ENCODE results near the gene TSPAN14.

DNA sequence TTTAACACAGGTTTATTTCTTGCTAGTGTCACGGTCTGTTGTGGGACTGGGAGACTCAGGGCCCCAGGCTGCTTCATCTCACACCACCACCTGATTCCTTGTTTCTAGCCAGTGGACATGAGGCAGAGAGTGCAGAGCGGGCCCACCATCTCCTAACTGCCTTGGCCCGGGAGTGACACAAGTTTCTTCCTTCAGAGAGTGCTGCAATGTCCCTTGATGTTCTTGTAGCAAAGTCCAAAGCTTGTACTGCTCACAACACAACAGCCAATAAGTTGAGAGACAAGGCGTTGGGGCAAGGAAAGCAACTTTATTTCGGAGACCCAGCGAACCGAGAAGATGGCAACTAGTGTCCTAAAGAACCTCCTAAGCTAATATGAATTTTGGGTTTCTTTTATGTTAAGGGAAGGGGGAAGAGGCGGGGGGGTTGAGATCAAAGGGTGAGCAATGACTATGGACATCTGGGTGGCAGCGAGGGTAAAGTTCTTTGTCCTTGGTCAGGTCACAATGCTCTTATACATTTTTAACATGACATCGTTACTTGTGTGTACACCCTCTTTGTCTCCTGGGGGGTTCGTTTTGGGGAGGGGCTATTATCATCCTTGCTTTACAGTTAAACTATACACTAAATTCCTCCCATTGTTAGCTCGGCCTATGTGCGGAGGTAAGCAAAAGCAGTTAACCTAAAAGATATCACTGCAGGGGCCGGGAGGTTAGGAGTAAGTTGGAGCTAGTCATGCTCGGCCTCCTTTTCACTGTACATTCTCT lies 115.2 kb downstream of the TSPAN14 start:
- TF ChIP-seq, protein P1, sequence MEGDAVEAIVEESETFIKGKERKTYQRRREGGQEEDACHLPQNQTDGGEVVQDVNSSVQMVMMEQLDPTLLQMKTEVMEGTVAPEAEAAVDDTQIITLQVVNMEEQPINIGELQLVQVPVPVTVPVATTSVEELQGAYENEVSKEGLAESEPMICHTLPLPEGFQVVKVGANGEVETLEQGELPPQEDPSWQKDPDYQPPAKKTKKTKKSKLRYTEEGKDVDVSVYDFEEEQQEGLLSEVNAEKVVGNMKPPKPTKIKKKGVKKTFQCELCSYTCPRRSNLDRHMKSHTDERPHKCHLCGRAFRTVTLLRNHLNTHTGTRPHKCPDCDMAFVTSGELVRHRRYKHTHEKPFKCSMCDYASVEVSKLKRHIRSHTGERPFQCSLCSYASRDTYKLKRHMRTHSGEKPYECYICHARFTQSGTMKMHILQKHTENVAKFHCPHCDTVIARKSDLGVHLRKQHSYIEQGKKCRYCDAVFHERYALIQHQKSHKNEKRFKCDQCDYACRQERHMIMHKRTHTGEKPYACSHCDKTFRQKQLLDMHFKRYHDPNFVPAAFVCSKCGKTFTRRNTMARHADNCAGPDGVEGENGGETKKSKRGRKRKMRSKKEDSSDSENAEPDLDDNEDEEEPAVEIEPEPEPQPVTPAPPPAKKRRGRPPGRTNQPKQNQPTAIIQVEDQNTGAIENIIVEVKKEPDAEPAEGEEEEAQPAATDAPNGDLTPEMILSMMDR (IDR thresholded peaks at IDR 0.05): no peak
- TF ChIP-seq, protein P2, sequence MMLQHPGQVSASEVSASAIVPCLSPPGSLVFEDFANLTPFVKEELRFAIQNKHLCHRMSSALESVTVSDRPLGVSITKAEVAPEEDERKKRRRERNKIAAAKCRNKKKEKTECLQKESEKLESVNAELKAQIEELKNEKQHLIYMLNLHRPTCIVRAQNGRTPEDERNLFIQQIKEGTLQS (CRISPR knock-in tag; conservative IDR thresholded peaks at IDR 0.05): no peak
- no peak for TF ChIP-seq NFATC4 (CRISPR knock-in tag; IDR thresholded peaks at IDR 0.05)
- TF ChIP-seq, protein P3, sequence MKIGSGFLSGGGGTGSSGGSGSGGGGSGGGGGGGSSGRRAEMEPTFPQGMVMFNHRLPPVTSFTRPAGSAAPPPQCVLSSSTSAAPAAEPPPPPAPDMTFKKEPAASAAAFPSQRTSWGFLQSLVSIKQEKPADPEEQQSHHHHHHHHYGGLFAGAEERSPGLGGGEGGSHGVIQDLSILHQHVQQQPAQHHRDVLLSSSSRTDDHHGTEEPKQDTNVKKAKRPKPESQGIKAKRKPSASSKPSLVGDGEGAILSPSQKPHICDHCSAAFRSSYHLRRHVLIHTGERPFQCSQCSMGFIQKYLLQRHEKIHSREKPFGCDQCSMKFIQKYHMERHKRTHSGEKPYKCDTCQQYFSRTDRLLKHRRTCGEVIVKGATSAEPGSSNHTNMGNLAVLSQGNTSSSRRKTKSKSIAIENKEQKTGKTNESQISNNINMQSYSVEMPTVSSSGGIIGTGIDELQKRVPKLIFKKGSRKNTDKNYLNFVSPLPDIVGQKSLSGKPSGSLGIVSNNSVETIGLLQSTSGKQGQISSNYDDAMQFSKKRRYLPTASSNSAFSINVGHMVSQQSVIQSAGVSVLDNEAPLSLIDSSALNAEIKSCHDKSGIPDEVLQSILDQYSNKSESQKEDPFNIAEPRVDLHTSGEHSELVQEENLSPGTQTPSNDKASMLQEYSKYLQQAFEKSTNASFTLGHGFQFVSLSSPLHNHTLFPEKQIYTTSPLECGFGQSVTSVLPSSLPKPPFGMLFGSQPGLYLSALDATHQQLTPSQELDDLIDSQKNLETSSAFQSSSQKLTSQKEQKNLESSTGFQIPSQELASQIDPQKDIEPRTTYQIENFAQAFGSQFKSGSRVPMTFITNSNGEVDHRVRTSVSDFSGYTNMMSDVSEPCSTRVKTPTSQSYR (CRISPR knock-in tag; IDR thresholded peaks at IDR 0.05): no peak
- TF ChIP-seq GABPB1 (CRISPR knock-in tag; IDR thresholded peaks at IDR 0.05): no peak
- TF ChIP-seq, protein P4, sequence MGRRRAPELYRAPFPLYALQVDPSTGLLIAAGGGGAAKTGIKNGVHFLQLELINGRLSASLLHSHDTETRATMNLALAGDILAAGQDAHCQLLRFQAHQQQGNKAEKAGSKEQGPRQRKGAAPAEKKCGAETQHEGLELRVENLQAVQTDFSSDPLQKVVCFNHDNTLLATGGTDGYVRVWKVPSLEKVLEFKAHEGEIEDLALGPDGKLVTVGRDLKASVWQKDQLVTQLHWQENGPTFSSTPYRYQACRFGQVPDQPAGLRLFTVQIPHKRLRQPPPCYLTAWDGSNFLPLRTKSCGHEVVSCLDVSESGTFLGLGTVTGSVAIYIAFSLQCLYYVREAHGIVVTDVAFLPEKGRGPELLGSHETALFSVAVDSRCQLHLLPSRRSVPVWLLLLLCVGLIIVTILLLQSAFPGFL (CRISPR knock-in tag; IDR thresholded peaks at IDR 0.05; ENCODE audit: borderline replicate concordance): no peak
- TF ChIP-seq, protein P5, sequence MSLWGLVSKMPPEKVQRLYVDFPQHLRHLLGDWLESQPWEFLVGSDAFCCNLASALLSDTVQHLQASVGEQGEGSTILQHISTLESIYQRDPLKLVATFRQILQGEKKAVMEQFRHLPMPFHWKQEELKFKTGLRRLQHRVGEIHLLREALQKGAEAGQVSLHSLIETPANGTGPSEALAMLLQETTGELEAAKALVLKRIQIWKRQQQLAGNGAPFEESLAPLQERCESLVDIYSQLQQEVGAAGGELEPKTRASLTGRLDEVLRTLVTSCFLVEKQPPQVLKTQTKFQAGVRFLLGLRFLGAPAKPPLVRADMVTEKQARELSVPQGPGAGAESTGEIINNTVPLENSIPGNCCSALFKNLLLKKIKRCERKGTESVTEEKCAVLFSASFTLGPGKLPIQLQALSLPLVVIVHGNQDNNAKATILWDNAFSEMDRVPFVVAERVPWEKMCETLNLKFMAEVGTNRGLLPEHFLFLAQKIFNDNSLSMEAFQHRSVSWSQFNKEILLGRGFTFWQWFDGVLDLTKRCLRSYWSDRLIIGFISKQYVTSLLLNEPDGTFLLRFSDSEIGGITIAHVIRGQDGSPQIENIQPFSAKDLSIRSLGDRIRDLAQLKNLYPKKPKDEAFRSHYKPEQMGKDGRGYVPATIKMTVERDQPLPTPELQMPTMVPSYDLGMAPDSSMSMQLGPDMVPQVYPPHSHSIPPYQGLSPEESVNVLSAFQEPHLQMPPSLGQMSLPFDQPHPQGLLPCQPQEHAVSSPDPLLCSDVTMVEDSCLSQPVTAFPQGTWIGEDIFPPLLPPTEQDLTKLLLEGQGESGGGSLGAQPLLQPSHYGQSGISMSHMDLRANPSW (CRISPR knock-in tag; conservative IDR thresholded peaks at IDR 0.05; ENCODE audit: low read depth): no peak
- no peak for TF ChIP-seq ZNF263 (CRISPR knock-in tag; IDR thresholded peaks at IDR 0.05; ENCODE audit: low read depth)
- TF ChIP-seq IRF2 (CRISPR knock-in tag; IDR thresholded peaks at IDR 0.05; ENCODE audit: borderline replicate concordance, low read depth): no peak
- TF ChIP-seq CREB1 (CRISPR knock-in tag; IDR thresholded peaks at IDR 0.05): no peak
- TF ChIP-seq, protein P6, sequence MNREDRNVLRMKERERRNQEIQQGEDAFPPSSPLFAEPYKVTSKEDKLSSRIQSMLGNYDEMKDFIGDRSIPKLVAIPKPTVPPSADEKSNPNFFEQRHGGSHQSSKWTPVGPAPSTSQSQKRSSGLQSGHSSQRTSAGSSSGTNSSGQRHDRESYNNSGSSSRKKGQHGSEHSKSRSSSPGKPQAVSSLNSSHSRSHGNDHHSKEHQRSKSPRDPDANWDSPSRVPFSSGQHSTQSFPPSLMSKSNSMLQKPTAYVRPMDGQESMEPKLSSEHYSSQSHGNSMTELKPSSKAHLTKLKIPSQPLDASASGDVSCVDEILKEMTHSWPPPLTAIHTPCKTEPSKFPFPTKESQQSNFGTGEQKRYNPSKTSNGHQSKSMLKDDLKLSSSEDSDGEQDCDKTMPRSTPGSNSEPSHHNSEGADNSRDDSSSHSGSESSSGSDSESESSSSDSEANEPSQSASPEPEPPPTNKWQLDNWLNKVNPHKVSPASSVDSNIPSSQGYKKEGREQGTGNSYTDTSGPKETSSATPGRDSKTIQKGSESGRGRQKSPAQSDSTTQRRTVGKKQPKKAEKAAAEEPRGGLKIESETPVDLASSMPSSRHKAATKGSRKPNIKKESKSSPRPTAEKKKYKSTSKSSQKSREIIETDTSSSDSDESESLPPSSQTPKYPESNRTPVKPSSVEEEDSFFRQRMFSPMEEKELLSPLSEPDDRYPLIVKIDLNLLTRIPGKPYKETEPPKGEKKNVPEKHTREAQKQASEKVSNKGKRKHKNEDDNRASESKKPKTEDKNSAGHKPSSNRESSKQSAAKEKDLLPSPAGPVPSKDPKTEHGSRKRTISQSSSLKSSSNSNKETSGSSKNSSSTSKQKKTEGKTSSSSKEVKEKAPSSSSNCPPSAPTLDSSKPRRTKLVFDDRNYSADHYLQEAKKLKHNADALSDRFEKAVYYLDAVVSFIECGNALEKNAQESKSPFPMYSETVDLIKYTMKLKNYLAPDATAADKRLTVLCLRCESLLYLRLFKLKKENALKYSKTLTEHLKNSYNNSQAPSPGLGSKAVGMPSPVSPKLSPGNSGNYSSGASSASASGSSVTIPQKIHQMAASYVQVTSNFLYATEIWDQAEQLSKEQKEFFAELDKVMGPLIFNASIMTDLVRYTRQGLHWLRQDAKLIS (CRISPR knock-in tag; IDR thresholded peaks at IDR 0.05; ENCODE audit: borderline replicate concordance): no peak
- TF ChIP-seq, protein P7, sequence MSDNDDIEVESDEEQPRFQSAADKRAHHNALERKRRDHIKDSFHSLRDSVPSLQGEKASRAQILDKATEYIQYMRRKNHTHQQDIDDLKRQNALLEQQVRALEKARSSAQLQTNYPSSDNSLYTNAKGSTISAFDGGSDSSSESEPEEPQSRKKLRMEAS (CRISPR knock-in tag; IDR thresholded peaks at IDR 0.05): no peak
- no peak for TF ChIP-seq ZNF671 (CRISPR knock-in tag; IDR thresholded peaks at IDR 0.05)

Measured in WTC11 (cell line).